ENCODE measurements around the gene SOWAHA.
"Not testable (repeated sequence)": the region's sequence is repeated elsewhere in the genome, so short reads cannot be mapped to it uniquely, and the experiment has no call there.

SOWAHA gene

DNA sequence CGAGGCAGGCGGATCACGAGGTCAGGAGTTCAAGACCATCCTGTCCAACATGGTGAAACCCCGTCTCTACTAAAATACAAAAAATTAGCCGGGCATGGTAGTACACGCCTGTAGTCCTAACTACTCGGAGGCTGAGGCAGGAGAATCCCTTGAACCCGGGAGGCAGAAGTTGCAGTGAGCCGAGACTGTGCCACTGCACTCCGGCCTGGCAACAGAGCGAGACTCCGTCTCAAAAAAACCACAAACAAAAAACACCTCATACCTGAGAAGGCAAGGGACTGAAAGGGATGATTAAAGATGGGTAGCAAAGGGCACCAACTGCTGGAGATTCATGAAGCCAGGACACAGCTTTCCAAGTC, 6.3 kb upstream of the SOWAHA start:
- FAIRE-seq; DNase-seq (ENCODE audit: low spot score): not testable (repeated sequence)

GRCh38 chr5:132807163-132807838, 5.8 kb upstream of the SOWAHA start:
- DNase-seq (ENCODE audit: low spot score) (peak; percentile 29), FAIRE-seq (no peak)

DNA sequence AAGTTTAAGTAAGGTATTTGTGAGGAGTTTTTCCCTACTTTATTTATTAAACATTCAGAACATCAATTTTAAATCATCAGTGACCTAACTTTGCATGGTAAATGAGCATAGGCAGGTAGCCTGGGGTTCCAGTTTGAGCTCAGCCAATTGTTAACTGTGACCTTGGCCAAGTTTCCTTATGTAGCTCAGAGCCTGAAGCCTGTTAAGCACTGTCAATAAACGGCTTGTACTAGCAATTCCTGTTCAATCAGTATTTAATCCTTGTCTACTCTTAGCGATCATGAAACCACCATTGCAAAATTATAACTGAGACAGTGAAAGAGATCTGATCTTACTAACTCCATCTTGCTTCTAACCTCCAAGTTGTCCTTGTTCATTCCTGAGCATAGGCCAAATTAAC, 4.7 kb upstream of the SOWAHA start:
- FAIRE-seq, result no peak

DNA sequence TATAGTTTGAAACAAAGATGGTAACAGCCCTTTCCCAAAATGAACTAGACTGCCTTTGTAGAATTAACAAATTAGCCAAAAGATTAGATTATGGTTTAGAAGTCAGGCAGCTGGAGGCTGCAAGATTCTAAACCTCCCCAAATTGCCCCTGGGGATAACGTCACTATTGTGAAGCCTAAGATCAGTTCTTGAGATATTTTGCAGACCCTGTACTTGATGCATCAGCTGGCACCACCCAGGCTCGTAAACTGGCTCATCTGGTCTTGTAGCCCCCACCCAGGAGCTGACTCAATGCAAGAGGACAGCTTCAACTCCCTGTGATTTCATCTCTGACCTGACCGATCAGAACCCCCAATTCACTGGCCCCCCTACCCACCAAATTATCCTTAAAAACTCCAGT, 4.2 kb upstream of the SOWAHA start:
- FAIRE-seq (no peak), DNase-seq (ENCODE audit: low spot score) (no peak)

More for the DNA sequence above, 4.7 kb upstream of the SOWAHA start:
- no peak for DNase-seq (ENCODE audit: low spot score)

DNA sequence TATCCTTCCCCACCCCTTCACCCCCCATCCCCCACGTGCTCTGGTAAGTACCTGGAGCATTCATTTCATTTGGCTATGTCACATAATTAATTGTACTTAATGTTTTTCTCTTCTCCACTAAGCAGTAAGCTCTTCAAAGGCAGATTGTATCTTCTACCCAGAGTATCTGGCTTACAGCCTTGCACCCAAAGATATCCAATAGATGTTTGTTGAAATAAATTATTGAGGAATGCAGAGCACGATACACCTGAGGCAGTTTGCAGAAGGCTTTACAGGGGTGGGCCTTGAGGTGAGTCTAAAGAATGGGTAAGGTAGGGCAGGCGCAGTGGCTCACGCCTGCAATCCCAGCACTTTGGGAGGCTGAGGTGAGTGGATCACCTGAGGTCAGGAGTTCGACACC, 2.5 kb upstream of the SOWAHA start:
- DNase-seq (ENCODE audit: low spot score) (no peak), FAIRE-seq (no peak)

GRCh38 chr5:132812123-132812765, 858 bp upstream of the SOWAHA start:
- no peak for FAIRE-seq
- DNase-seq (ENCODE audit: low spot score), result no peak

DNA sequence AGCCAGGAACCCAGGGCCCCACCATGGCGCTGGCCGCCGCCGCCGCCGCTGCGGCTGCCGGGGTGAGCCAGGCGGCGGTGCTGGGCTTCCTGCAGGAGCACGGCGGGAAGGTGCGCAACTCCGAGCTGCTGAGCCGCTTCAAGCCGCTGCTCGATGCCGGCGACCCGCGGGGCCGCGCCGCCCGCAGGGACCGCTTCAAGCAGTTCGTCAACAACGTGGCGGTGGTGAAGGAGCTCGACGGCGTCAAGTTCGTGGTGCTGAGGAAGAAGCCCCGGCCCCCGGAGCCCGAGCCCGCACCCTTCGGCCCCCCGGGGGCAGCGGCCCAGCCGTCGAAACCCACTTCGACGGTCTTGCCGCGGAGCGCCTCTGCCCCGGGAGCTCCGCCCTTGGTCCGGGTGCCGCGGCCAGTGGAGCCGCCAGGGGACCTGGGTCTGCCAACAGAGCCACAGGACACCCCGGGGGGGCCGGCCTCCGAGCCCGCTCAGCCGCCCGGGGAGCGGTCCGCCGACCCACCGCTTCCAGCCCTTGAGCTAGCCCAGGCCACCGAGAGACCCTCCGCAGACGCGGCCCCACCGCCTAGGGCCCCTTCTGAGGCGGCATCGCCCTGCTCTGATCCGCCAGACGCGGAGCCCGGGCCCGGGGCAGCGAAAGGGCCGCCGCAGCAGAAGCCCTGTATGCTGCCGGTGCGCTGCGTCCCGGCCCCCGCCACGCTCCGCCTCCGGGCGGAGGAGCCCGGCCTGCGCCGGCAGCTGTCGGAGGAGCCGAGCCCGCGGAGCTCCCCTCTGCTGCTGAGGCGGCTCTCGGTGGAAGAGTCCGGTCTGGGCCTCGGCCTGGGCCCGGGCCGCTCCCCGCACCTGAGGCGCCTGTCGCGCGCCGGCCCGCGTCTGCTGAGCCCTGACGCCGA, 749 bp downstream of the SOWAHA start:
- FAIRE-seq, result no peak
- no peak for DNase-seq (ENCODE audit: low spot score)

DNA sequence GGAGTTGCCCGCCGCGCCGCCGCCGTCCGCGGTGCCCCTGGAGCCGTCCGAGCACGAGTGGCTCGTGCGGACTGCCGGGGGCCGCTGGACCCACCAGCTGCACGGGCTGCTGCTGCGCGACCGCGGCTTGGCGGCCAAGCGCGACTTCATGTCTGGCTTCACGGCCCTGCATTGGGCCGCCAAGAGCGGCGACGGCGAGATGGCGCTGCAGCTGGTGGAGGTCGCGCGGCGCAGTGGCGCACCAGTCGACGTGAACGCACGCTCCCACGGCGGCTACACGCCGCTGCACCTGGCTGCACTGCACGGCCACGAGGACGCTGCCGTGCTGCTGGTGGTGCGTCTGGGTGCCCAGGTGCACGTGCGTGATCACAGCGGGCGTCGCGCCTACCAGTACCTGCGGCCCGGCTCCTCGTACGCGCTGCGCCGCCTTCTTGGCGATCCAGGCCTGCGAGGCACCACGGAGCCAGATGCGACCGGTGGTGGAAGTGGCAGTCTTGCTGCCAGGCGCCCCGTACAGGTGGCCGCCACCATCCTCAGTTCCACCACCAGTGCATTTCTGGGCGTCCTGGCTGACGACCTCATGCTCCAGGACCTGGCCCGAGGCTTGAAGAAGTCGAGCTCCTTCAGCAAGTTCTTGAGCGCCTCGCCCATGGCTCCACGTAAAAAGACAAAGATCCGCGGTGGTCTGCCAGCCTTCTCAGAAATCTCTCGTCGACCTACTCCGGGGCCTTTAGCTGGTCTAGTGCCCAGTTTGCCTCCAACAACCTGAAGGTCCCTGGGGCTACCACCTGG, 1.6 kb downstream of the SOWAHA start:
- no peak for DNase-seq (ENCODE audit: low spot score)
- peak; percentile 87 for FAIRE-seq

GRCh38 chr5:132815454-132815853, 2.4 kb downstream of the SOWAHA start:
- DNase-seq (ENCODE audit: low spot score) (no peak), FAIRE-seq (no peak)

GRCh38 chr5:132816083-132816482, 3.0 kb downstream of the SOWAHA start:
- FAIRE-seq, result no peak
- no peak for DNase-seq (ENCODE audit: low spot score)

- DNase-seq (ENCODE audit: low spot score) (no peak), FAIRE-seq (no peak)
Observed at GRCh38 chr5:132816554-132816953, 3.5 kb downstream of the SOWAHA start.

- DNase-seq (ENCODE audit: low spot score), result no peak
- no peak for FAIRE-seq
Observed at GRCh38 chr5:132817011-132817410, 3.9 kb downstream of the SOWAHA start.

DNA sequence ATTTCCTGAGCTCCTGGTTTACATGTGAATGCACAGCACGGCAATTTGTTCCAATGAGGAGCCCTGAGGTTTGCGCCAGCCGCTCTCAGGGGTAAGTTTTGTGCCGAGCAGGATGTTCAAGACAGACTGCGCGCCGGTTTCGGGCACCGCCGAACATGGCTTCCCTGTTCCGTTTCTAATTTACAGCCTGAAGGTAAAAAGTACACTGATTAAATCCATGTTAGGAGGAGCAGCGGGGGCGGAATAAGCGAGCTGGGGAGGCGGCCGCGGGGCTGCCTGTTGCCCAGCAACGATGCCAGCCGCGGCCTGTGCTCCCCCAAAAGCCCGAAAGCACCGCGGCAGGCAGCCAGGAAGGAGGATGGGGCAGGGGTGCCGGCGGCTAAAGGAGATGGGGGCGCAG, 6.4 kb downstream of the SOWAHA start:
- no peak for FAIRE-seq
- no peak for DNase-seq (ENCODE audit: low spot score)

GRCh38 chr5:132820162-132820754, 7.2 kb downstream of the SOWAHA start:
- FAIRE-seq (no peak), DNase-seq (ENCODE audit: low spot score) (peak; percentile 92)

GRCh38 chr5:132821350-132821749, 8.2 kb downstream of the SOWAHA start:
- FAIRE-seq (no peak), DNase-seq (ENCODE audit: low spot score) (no peak)

DNA sequence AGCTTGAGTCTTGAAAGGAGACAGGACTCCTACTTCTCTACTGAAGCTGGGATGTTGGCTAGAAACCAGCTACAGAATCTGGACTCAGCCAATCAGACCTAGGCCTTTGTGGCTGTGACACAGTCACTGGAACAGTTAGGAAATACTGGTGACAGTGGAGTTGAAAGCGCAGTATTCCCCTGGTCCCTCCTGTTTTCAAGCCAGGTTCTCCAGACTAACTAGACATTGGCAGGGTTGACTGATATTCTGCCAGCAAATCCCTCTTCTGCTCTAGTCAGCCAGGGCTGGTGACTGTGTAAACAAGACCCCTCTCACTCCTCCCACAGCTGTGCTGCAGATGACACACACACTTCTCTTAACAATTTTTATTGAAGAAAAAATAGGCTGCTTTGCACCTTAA, 8.7 kb downstream of the SOWAHA start:
- FAIRE-seq (peak; percentile 90), DNase-seq (ENCODE audit: low spot score) (no peak)

DNA sequence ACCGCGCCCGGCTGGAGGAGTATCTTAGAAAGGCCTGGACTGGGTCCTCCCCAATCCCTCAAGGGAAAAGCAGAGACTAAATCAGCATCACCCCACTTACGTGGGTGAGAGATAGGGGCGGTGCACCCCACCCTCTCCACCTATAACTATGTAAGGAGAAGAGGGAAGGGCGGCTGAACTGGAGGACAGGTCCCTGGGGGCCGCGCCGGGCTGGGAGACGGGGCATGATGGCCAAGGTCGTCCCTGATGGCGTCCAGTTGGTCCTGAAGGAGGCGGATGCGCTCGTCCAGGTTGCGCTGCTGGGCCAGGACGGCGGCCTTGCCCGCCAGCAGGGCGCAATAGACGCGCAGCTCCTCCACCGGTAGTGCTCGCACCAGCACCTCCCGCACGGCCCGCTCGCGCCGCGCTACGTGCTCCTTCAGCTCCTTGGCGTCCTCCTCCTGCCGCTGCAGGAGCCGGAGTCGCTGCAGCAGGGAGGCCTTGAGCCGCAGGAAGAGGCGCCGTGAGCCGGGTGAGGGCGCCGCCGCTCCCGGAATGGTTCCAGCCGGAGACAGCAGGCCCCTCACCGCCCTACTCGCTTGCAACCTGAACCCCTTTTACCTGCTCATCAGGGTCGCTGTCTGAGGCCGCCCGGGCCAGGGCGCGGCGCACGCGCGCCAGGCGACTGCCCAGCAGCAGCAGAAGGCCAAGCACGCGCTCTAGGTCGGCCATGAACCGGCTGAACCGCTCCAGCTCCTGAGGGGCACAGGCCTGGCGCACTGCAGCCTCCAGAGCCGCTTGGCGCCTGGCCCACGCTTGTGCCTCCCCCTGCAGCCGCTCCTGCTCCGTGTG, 9.8 kb downstream of the SOWAHA start:
- FAIRE-seq (no peak), DNase-seq (ENCODE audit: low spot score) (no peak)

GRCh38 chr5:132823481-132824050, 10.5 kb downstream of the SOWAHA start:
- DNase-seq (ENCODE audit: low spot score) (no peak), FAIRE-seq (no peak)

DNA sequence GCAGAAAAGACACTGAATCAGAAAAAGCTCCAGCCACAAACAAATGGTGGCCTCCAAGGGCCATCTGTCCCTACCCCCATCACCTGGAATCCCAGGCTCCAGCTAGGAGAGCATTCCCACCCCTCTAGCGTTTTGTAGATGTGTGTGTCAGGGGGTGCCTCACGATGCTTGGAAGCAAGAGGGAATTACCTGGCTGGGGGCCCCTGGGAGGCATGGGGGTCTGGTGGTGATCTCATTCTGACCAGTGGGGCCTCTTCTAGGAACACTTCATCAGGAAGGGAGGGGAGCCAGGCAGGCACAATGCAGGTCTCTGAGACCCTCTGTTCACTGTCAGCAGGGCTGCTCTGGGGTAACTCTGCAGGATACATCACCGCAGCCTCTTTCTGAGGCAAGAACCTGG, 11.3 kb downstream of the SOWAHA start:
- no peak for DNase-seq (ENCODE audit: low spot score)
- no peak for FAIRE-seq

Measured in urothelium cell line (cell line).